GM23338 (cell line): Measurements from ENCODE around the gene SORD. TPM values are rescaled to one million over a fixed set of nuclear protein-coding genes. Genes with fewer than 3 reads are reported as not detected.
"Not testable (repeated sequence)": the region's sequence is repeated elsewhere in the genome, so short reads cannot be mapped to it uniquely, and the experiment has no call there.

Source experiments
- ATAC-seq: fragments of 200-7000 bp; cut with Tn5 transposase; 3 replicates; pipeline ENCODE4 v1.9.1; 2020
- DNase-seq: peaks from one replicate; pipeline ENCODE4 v3.0.0-alpha.2; 2015; ENCODE audit warnings: low spot score
- H2AFZ ChIP-seq: fragments of 200-600 bp; sonication (generic); 2 replicates; pipeline ENCODE4 v1.8.0; 2016; ENCODE audit warnings: antibody characterized with exemption, mild to moderate bottlenecking, moderate library complexity
- H3F3A ChIP-seq: fragments of 200-600 bp; sonication (generic); replicated peaks from 2 replicates; pipeline ENCODE4 v1.8.0; 2017; ENCODE audit warnings: antibody characterized with exemption, mixed run types, low read depth
- H3K27ac ChIP-seq: fragments of 200-600 bp; sonication (generic); 2 replicates; pipeline ENCODE4 v1.6.1; 2016; ENCODE audit warnings: low read depth
- H3K27me3 ChIP-seq: fragments of 200-600 bp; sonication (generic); 2 replicates; pipeline ENCODE4 v1.8.0; 2016; ENCODE audit warnings: mild to moderate bottlenecking, mixed run types, moderate library complexity; ENCODE audit not compliant: insufficient read depth
- H3K36me3 ChIP-seq: fragments of 200-600 bp; sonication (generic); 2 replicates; pipeline ENCODE4 v1.8.0; 2016; ENCODE audit warnings: mild to moderate bottlenecking; ENCODE audit not compliant: insufficient read depth
- H3K4me1 ChIP-seq: fragments of 200-600 bp; sonication (generic); 2 replicates; pipeline ENCODE4 v1.8.0; 2016; ENCODE audit warnings: mild to moderate bottlenecking, moderate library complexity; ENCODE audit not compliant: insufficient read depth
- H3K4me2 ChIP-seq: fragments of 200-600 bp; sonication (generic); 2 replicates; pipeline ENCODE4 v1.7.1; 2017; ENCODE audit warnings: mixed run types
- H3K4me3 ChIP-seq: fragments of 200-600 bp; sonication (generic); 2 replicates; pipeline ENCODE4 v1.6.1; 2016; ENCODE audit warnings: mixed run types
- H3K79me2 ChIP-seq: fragments of 200-600 bp; sonication (generic); replicated peaks from 2 replicates; pipeline ENCODE4 v1.8.0; 2017; ENCODE audit warnings: mild to moderate bottlenecking; ENCODE audit not compliant: insufficient read depth
- H3K9me2 ChIP-seq: fragments of 200-600 bp; sonication (generic); 2 replicates; pipeline ENCODE4 v1.8.0; 2017; ENCODE audit not compliant: insufficient read depth
- H4K20me1 ChIP-seq: fragments of 200-600 bp; sonication (generic); replicated peaks from 2 replicates; pipeline ENCODE4 v1.8.0; 2017; ENCODE audit warnings: mild to moderate bottlenecking; ENCODE audit not compliant: insufficient read depth
- H3K27ac Mint-ChIP-seq: 2 replicates; pipeline ENCODE4 v1.8.0; 2020; ENCODE audit warnings: inconsistent platforms, mild to moderate bottlenecking, moderate library complexity, mixed read lengths
- H3K27me3 Mint-ChIP-seq: 3 replicates; pipeline ENCODE4 v1.8.0; 2022; ENCODE audit warnings: low read depth, mild to moderate bottlenecking, moderate library complexity, mixed read lengths, inconsistent platforms; ENCODE audit not compliant: insufficient read depth, poor library complexity
- H3K36me3 Mint-ChIP-seq: 3 replicates; pipeline ENCODE4 v1.8.0; 2021; ENCODE audit warnings: low read depth, mild to moderate bottlenecking, inconsistent platforms, moderate library complexity, mixed read lengths
- H3K4me1 Mint-ChIP-seq: 3 replicates; pipeline ENCODE4 v1.8.0; 2020; ENCODE audit warnings: mild to moderate bottlenecking, inconsistent platforms, mixed read lengths
- H3K4me3 Mint-ChIP-seq: 3 replicates; pipeline ENCODE4 v1.8.0; 2021; ENCODE audit warnings: moderate library complexity, mild to moderate bottlenecking, inconsistent platforms, mixed read lengths
- H3K9me3 Mint-ChIP-seq: 3 replicates; pipeline ENCODE4 v1.8.0; 2020; ENCODE audit warnings: moderate library complexity, mild to moderate bottlenecking, inconsistent platforms, mixed read lengths
- EZH2phosphoT487 ChIP-seq: fragments of 200-600 bp; sonication (generic); IDR thresholded peaks from one replicate; pipeline ENCODE4 v1.8.1; 2018; ENCODE audit warnings: antibody characterized with exemption; ENCODE audit not compliant: unreplicated experiment
- JUNB ChIP-seq: IDR thresholded peaks from one replicate; pipeline ENCODE4 v1.6.1; 2016; ENCODE audit warnings: antibody characterized with exemption; ENCODE audit not compliant: unreplicated experiment
- NANOG ChIP-seq: IDR thresholded peaks from 2 replicates; pipeline ENCODE4 v1.6.1; 2016; ENCODE audit warnings: antibody characterized with exemption, borderline replicate concordance
- POLR2AphosphoS5 ChIP-seq: IDR thresholded peaks from 2 replicates; pipeline ENCODE4 v1.6.1; 2016; ENCODE audit warnings: antibody characterized with exemption, low read depth
- STAT1 ChIP-seq: IDR thresholded peaks from one replicate; pipeline ENCODE4 v1.6.1; 2016; ENCODE audit warnings: antibody characterized with exemption; ENCODE audit not compliant: unreplicated experiment
- polyA plus RNA-seq: library from polyadenylated mRNA; unstranded; fragments of >200 nt; fragmentation: Nextera tagmentation; extraction: Ambion mirVana; gene quantifications from 2 replicates; pipeline ENCODE4 v1.2.1, GENCODE V29; 2016
- total RNA-seq: library from RNA; depleted of rRNA; stranded (reverse); fragments of >200 nt; shearing (Covaris generic); gene quantifications from 2 replicates; pipeline ENCODE4 v1.2.3, GENCODE V29; 2014
- TF ChIP-seq, protein P1 (sequence below), 2 experiments: fragments of 200-600 bp in 1 of 2; sonication (generic) in 1 of 2; conservative IDR thresholded peaks; 2 replicates each; pipeline versions ENCODE4 v1.5.1 to v1.6.1; 2016 to 2017; ENCODE audit warnings: antibody characterized with exemption in 2 of 2, low read depth in 2 of 2, mild to moderate bottlenecking in 2 of 2, moderate library complexity in 1 of 2

The SORD gene
- total and polyA plus RNA-seq, 2 experiments from 2014 or later = 12.5 to 55.0 TPM

DNA sequence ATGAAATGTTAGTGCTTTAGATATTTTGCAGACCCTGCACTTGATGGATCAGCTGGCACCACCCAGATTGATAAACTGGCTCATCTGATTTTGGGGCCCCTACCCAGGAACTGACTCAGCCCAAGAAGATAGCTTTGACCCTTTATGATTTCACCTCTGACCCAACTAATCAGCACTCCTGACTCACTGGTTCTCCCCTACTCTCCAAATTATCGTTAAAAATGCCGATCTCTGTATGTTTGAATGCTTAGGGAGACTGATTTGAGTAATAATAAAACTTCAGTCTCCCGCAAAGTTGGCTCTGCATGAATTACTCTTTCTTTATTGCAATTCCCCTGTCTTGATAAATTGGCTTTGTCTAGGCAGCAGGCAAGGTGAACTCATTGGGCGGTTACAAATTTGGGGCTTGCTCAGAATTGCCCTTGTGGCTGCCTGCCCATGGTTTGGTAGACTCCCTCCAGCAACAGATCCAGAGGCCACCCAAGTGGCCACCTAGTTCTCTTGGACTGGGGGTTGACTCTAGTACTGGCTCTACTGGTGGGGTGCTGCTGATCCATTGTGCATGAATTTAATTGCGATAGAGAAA lies 18.3 kb upstream of the SORD start:
- H3K4me3 Mint-ChIP-seq, H3K27me3 ChIP-seq: not testable (repeated sequence)
- peaks cover 24% of the 10 kb centered on the region for H3K9me3 Mint-ChIP-seq

DNA sequence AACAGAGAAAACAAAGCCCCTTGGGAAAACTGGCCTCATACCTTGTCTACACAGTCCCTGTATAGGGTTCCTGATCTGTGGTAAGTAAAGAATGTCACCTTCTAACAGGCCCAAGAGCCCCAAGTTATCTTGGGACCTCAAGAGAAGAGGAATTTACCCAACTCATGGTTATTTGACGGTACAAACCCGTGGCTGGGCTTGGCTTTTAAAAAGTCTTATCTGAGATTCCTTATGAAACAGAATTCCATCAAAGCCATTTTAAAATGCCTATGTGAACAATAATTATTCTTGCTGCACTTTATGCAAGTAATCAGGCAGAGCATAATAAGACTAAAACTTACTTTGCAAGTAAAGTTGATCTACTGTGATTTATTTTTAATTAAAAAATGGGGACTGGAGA lies 13.9 kb upstream of the SORD start:
- DNase-seq = no peak
- no peak for ATAC-seq
- no peaks in the 10 kb centered on the region for H3K36me3 Mint-ChIP-seq
- Histone ChIP-seq H3K79me2 (no peaks in the 10 kb centered on the region), H3F3A (no peaks in the 10 kb centered on the region), H2AFZ (no peak overlapping the region), H3K9me2 (0 out of 2 replicates have a peak, but pooled peaks cover 3% of the 10 kb centered on the region), H3K27me3 (no peaks in the 10 kb centered on the region), H3K36me3 (0 out of 2 replicates have a peak, but pooled peaks cover 3% of the 10 kb centered on the region), H3K4me1 (no peaks in the 10 kb centered on the region), H3K4me2 (no peak overlapping the region), H3K27ac (no peak overlapping the region), H3K4me3 (no peak overlapping the region), H4K20me1 (no peaks in the 10 kb centered on the region)
- H3K4me3 Mint-ChIP-seq = no peak overlapping the region
- peaks cover 5% of the 10 kb centered on the region; the same call in 1 of the 3 replicates for H3K4me1 Mint-ChIP-seq
- no peaks in the 10 kb centered on the region for H3K27me3 Mint-ChIP-seq
- TF ChIP-seq STAT1 (no peak), EZH2phosphoT487 (no peak), JUNB (no peak), NANOG (no peak), POLR2AphosphoS5 (no peak)
- TF ChIP-seq, protein P1, sequence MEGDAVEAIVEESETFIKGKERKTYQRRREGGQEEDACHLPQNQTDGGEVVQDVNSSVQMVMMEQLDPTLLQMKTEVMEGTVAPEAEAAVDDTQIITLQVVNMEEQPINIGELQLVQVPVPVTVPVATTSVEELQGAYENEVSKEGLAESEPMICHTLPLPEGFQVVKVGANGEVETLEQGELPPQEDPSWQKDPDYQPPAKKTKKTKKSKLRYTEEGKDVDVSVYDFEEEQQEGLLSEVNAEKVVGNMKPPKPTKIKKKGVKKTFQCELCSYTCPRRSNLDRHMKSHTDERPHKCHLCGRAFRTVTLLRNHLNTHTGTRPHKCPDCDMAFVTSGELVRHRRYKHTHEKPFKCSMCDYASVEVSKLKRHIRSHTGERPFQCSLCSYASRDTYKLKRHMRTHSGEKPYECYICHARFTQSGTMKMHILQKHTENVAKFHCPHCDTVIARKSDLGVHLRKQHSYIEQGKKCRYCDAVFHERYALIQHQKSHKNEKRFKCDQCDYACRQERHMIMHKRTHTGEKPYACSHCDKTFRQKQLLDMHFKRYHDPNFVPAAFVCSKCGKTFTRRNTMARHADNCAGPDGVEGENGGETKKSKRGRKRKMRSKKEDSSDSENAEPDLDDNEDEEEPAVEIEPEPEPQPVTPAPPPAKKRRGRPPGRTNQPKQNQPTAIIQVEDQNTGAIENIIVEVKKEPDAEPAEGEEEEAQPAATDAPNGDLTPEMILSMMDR (conservative IDR thresholded peaks at IDR 0.05; ENCODE audit: low read depth in 2 of 2) = no peak
- H3K27ac Mint-ChIP-seq = no peak overlapping the region
- H3K9me3 Mint-ChIP-seq = peaks cover 29% of the 10 kb centered on the region

More for the DNA sequence above, 18.3 kb upstream of the SORD start:
- not testable (repeated sequence) for H3K27ac Mint-ChIP-seq, H3K27me3 Mint-ChIP-seq, H3K4me2 ChIP-seq, H3K4me3 ChIP-seq, H2AFZ ChIP-seq, H3K9me2 ChIP-seq, H3K4me1 ChIP-seq, ATAC-seq, H3K4me1 Mint-ChIP-seq, H3K36me3 ChIP-seq, H3K27ac ChIP-seq, DNase-seq, H4K20me1 ChIP-seq, H3F3A ChIP-seq, H3K79me2 ChIP-seq, H3K36me3 Mint-ChIP-seq

DNA sequence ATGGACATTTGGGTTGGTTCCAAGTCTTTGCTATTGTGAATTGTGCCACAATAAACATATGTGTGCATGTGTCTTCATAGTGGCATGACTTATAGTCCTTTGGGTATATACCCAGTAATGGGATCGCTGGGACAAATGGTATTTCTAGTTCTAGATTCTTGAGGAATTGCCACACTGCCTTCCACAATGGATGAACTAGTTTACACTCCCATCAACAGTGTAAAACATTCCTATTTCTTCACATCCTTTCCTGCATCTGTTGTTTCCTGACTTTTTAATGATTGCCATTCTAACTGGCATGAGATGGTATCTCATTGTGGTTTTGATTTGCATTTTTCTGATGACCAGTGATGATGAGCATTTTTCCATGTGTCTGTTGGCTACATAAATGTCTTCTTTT lies 7.9 kb upstream of the SORD start:
- not testable (repeated sequence) for H3K9me2 ChIP-seq, H3K27ac Mint-ChIP-seq, H3K79me2 ChIP-seq, H2AFZ ChIP-seq, H3K27ac ChIP-seq, H4K20me1 ChIP-seq, H3K36me3 Mint-ChIP-seq, ATAC-seq, H3K36me3 ChIP-seq, H3K27me3 Mint-ChIP-seq, H3K4me3 Mint-ChIP-seq, H3K4me1 Mint-ChIP-seq, H3K4me2 ChIP-seq, H3K4me3 ChIP-seq, DNase-seq, H3K4me1 ChIP-seq, H3F3A ChIP-seq, H3K27me3 ChIP-seq
- peaks cover 21% of the 10 kb centered on the region; the same call in 2 of the 3 replicates for H3K9me3 Mint-ChIP-seq

DNA sequence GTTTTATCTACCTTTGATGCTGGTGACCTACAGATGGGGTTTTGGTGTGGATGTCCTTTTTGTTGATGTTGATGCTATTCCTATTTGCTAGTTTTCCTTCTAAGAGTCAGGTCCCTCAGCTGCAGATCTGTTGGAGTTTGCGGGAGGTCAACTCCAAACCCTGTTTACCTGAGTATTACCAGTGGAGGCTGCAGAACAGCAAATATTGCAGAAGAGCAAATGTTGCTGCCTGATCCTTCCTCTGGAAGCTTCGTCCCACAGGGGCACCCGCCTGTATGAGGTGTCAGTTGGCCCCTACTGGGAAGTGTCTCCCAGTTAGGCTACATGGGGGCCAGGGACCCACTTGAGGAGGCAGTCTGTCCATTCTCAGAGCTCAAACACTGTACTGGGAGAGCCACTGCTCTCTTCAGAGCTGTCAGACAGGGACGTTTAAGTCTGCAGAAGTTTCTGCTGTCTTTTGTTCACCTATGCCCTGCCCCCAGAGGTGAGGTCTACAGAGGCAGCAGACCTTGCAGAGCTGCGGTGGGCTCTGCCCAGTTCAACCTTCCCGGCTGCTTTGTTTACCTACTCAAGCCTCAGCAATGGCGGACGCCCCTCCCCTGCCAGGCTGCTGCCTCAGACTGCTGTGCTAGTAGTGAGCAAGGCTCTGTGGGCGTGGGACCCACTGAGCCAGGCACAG lies 2.6 kb upstream of the SORD start:
- Mint-ChIP-seq H3K9me3 (peaks cover 19% of the 10 kb centered on the region; the same call in 2 of the 3 replicates), H3K27me3 (peaks cover 12% of the 10 kb centered on the region), H3K4me1 (peaks cover 10% of the 10 kb centered on the region)
- not testable (repeated sequence) for H3K4me1 ChIP-seq, H3K9me2 ChIP-seq, H4K20me1 ChIP-seq, H3K27ac Mint-ChIP-seq, H3K36me3 ChIP-seq, H3K36me3 Mint-ChIP-seq, H3K4me3 Mint-ChIP-seq, DNase-seq, H3F3A ChIP-seq, ATAC-seq, H3K4me2 ChIP-seq, H2AFZ ChIP-seq, H3K4me3 ChIP-seq, H3K27ac ChIP-seq, H3K27me3 ChIP-seq
- peaks cover 15% of the 10 kb centered on the region for H3K79me2 ChIP-seq

DNA sequence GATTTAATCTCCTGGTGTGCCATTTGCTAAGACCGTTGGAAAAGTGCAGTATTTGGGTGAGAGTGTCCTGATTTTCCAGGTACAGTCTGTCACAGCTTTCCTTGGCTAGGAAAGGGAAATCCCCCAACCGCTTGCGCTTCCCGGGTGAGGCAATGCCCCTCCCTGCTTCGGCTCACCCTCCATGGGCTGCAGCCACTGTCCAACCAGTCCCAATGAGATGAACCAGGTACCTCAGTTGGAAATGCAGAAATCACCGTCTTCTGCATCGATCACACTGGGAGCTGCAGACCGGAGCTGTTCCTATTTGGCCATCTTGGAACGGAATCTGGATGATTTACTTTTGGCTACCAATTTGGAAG lies 2.1 kb upstream of the SORD start:
- peaks cover 17% of the 10 kb centered on the region for H3K79me2 ChIP-seq
- H3K4me3 ChIP-seq, H3K36me3 Mint-ChIP-seq, H3K27ac ChIP-seq, H3K4me3 Mint-ChIP-seq, H3K36me3 ChIP-seq, H4K20me1 ChIP-seq, H3K4me2 ChIP-seq, H3K27me3 ChIP-seq, H3K4me1 ChIP-seq, DNase-seq, H3K27ac Mint-ChIP-seq, H2AFZ ChIP-seq, ATAC-seq, H3F3A ChIP-seq, H3K9me2 ChIP-seq: not testable (repeated sequence)
- peaks cover 19% of the 10 kb centered on the region; the same call in 2 of the 3 replicates for H3K9me3 Mint-ChIP-seq
- peaks cover 14% of the 10 kb centered on the region for H3K4me1 Mint-ChIP-seq
- peaks cover 12% of the 10 kb centered on the region for H3K27me3 Mint-ChIP-seq
